OCI-LY7 (cell line): Measurements from ENCODE around the gene SLC16A10.

ENCODE experiments used
- CTCF ChIP-seq: fragments of 200-600 bp; sonication (generic); conservative IDR thresholded peaks from 2 replicates; pipeline ENCODE4 v1.5.1; 2014; ENCODE audit warnings: mild to moderate bottlenecking, antibody characterized with exemption, low read length, moderate library complexity, mixed read lengths
- EZH2phosphoT487 ChIP-seq: fragments of 200-600 bp; sonication (generic); IDR thresholded peaks from 2 replicates; pipeline ENCODE4 v1.6.1; 2018; ENCODE audit warnings: low read depth, borderline replicate concordance, mild to moderate bottlenecking, mixed run types, antibody characterized with exemption, low read length, moderate library complexity, mixed read lengths

- TF ChIP-seq CTCF, result no peak
- TF ChIP-seq EZH2phosphoT487, result no peak; the same call in 1 of the 2 replicates
Observed at GRCh38 chr6:111087871-111088667, 766 bp downstream of the SLC16A10 start.
